ENCODE results near the gene PPP2R5A. TPM values are rescaled to one million over a fixed set of nuclear protein-coding genes. Genes with fewer than 3 reads are reported as not detected.
"Not testable (repeated sequence)": the region's sequence is repeated elsewhere in the genome, so short reads cannot be mapped to it uniquely, and the experiment has no call there.

Gene PPP2R5A
- total RNA-seq, 1 donor from 2014 or later, result 29.8 TPM

DNA sequence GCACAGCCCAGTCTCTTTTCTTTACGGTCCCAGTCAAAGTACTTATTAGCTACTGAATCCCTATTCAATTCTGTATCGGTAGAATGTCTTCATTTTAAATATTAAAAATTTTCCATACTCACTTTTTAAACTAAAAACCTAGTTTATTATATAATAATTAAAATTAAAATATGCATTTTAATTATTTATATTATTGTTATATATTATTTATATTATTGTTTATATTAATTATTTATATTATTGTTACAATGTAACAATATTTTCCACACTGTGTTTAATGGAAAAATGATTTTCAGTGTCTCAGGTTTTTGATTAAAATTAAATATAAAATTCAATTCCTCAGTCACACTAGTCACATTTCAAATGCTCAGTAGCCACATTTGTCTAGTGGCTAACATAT lies 18.2 kb upstream of the PPP2R5A start:
- no peak for DNase-seq (ENCODE audit: low read depth)

- DNase-seq (ENCODE audit: low read depth), result no peak
Observed at GRCh38 chr1:212267460-212267859, 17.8 kb upstream of the PPP2R5A start.

DNA sequence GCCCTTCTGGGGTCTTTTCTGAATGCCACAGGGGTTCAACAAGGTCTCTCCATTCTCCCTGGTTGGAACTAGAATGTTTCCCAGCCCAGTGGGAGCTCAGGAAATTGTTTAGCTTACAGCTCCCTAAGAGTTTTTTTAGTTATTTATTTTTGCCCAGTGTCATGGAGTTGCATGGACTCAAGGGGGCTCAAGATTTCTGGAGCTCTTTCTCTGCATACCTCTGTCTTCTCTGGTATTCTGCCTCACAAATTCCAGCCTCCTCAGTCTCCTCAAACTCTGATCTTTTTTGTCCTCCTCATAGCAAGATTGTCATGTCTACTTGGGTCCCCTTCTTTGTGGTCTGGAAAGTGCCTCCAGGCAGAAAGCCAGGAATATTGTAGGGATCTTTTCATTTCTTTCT lies 15.9 kb upstream of the PPP2R5A start:
- no peak for DNase-seq (ENCODE audit: low read depth)

- DNase-seq (ENCODE audit: low read depth), result no peak
Observed at GRCh38 chr1:212270564-212270963, 14.6 kb upstream of the PPP2R5A start.

- DNase-seq (ENCODE audit: low read depth), result no peak
Observed at GRCh38 chr1:212271234-212271633, 14.0 kb upstream of the PPP2R5A start.

- no peak for DNase-seq (ENCODE audit: low read depth)
Observed at GRCh38 chr1:212271823-212272485, 13.3 kb upstream of the PPP2R5A start.

DNA sequence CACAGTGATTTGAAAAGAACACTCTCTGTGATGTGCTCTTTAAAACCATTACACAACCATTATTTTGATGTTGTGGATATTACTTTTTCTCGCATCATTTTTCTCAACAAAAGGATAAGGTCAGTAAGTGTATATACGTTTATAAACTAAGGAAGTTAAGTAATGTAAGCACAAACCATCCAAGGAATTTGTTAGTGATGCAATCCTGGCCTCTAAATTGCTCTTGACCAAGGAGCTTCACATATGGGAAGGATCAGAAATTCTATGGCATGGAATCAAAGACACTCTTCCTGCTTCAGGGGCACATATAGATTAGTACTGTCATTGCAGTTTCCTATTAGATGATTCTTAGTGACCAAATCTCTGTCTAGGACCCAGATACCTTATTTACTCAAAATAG lies 3.6 kb upstream of the PPP2R5A start:
- DNase-seq (ENCODE audit: low read depth), result no peak

DNA sequence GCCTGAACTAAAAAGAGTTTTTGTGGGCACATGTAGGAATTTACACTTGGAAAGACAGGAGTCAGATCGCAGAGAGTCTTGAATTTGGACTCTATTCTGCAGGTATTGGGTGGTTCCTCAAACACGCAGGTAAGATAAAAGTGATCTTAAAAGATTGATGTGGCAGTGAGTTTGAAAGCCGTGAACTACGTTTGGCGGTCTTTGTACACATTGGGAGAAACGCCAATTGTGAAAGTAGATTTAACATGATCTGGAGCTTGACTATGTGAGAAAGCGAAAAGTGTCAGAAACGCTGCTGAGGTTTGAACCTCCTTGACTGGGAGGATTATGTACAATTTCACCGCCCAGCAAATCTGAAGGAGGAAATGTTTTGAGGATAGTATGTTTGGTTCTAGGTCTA lies 1.5 kb upstream of the PPP2R5A start:
- no peak for DNase-seq (ENCODE audit: low read depth)

- no peak for DNase-seq (ENCODE audit: low read depth)
Observed at GRCh38 chr1:212284332-212284743, 872 bp upstream of the PPP2R5A start.

DNA sequence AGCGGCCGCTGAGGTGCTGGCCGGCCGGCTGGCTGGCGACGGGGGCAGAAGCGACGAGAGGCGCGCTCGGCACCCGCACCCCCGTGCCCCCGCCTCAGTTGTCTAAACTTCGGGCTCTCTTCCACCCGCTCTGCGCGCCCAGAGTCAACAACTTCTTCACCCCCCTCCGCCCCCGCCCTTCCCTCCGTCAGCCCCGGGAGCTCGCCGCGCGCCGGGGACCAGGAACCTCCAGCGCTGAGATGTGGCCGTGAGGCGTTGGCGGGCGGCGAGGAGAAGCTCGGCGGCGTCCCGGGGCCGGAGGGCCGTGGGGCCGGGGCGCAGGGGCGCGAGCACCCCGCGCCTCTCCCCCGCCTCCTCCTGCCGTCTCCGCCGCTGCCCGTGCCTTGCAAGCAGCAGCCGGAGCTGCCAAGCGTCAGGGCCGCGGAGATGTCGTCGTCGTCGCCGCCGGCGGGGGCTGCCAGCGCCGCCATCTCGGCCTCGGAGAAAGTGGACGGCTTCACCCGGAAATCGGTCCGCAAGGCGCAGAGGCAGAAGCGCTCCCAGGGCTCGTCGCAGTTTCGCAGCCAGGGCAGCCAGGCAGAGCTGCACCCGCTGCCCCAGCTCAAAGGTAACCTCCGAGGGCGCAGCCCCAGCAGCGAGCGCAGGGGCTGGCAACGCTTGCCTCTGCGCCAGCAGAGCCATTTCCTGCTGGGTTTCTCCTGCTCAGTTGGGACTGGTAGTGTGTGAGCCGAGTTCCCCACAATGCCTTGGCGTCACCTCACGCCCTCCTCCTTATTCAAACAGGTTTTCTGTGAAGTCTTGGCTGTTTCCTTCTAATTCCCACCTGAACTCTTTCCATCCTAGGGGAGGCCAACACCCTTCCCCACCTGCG lies 710 bp downstream of the PPP2R5A start:
- peak; percentile 57 for DNase-seq (ENCODE audit: low read depth)

- no peak for DNase-seq (ENCODE audit: low read depth)
Observed at GRCh38 chr1:212286556-212287131, 1.4 kb downstream of the PPP2R5A start.

DNA sequence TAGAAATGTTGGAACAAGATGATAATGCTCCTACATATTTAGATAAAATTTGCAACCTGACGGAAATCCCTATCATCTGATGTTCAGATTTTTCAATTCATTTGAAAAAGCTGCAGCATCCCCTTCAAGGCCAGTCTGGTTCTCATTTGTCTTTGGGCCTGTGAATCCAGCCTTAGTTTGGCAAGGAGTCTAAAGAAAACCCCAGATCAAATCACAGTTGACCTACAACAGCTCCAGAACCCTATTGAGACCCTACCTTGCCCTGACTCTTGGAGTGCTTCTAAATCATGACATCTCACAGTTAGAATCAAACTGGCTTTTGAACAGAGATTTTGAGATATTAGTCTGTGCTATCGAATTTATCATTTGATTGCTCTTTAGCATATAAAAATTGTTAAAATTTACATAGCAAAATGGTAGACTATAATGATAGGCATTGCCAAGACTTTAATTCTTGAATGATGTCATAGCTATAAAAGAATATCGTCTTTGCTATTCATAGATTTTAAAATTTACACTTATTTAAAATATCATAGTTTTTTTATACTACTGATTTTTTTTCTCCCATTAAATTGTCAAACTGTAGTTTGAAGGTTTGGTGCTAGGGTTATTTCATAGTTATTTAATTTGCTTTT lies 2.2 kb downstream of the PPP2R5A start:
- DNase-seq (ENCODE audit: low read depth), result no peak

DNA sequence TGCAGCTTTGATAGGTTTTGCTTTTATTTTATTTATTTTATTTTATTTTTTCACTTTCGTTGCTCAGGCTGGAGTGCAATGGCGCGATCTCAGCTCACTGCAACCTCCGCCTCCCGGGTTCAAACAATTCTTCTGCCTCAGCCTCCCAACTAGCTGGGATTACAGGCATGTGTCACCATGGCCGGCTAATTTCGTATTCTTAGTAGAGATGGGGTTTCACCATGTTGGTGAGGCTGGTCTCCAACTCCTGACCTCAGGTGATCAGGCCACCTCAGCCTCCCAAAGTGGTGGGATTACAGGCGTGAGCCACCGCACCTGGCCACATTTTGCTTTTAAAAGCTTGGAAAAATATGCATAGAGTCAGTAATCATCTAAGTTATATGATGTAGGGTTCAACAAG lies 2.8 kb downstream of the PPP2R5A start:
- not testable (repeated sequence) for DNase-seq (ENCODE audit: low read depth)

DNA sequence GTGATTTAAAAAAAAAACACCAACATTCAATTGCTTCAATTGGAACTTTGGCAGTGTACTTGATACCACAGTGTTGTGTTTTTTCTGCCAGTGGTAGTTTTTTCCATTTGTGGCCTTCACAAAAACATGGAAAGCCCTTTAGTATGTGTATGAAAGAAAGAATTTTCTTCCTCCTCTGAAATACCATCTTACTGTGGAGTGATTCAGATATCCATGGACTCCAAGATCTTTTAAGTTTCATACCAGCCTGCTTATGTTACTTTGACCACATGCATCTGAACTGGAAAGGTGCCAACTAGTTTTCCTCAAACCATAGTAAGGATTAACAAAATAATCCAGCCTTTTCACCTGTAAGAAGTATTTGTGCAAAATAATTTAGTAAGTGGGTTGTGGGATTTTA lies 3.4 kb downstream of the PPP2R5A start:
- DNase-seq (ENCODE audit: low read depth), result no peak

DNA sequence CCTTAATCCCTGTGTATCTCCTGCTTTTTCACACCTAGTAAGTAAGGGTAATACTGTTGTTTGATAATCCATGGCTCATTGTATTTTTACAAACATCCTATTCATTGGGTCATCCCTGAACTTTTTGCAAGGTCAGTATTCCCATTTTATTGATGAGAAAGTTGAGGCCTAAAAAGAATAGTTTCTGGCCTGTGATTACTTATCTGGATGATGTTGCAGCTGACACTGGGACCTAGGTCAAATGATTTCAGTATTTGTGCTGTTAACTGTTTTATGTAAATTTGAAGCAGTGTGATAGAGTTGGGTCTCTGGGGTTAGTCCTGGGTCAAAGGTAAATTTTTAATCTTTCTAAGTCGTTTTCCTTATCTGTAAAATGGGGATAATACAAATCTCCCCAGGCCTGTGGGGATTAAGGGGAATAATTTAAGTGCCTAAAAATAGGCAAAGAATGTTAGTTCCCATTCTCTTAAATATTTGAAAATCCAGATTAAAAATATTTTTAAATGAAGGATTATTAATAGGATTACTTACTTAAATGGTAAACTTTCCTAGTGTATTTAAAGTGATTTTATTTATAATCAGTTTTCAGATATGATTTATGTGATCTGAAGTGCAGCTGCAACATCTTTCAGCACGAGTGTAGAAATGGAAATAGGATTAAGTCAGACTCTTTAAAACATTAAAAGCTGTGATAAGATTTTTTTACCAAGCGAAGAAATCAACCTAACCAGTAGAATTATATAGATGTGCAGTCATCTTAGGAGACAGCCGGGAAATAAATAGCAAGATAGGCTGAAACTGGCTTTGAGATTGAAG lies 4.3 kb downstream of the PPP2R5A start:
- no peak for DNase-seq (ENCODE audit: low read depth)

DNA sequence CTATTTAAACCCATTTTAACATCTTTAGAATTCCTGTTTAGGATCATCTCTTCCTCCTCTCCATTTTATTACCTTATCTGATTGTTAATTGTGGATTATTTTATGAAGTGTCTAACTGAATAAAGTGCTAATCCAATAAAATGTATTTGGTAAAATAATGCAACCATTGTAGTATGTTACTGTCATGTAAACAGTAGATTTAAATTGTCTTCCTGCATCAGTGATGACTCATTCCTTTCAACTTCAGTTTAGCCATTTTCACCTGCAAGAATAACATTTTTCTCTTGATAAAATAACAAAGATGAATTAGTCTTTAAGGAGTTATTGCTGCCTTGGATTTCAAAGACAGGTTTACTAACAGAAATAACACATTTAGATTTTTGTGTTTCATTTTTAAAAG lies 5.4 kb downstream of the PPP2R5A start:
- no peak for DNase-seq (ENCODE audit: low read depth)

DNA sequence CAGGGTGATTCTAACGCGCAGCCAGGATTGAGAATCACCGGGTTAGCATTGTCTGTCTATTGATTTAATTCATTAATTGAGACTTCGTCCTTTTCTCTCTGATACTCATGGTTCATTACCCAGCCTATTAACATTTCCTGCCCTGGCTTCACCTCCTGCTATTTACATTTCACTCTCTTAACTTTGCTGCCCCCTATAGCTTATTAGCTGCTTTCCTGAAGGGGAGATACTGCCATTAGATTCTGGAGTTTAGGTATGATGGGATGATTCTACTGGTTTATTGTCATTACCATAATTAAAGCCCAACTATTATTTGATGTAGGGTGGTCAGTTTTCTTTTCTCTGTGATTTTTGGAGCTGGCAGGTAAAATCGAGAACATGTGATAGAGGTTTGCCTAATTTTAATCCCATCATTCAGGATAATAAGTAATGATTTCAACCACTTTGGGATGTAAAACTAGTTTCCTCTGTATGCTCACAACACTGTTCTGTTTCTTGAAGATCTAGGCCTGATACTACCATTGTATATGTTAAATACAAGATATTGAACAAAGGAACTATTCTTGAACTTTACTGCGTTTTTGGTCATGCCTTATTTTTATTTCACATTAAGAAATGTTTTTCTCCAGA lies 6.4 kb downstream of the PPP2R5A start:
- peak; percentile 60 for DNase-seq (ENCODE audit: low read depth)

- no peak for DNase-seq (ENCODE audit: low read depth)
Observed at GRCh38 chr1:212292250-212293105, 7.3 kb downstream of the PPP2R5A start.

DNA sequence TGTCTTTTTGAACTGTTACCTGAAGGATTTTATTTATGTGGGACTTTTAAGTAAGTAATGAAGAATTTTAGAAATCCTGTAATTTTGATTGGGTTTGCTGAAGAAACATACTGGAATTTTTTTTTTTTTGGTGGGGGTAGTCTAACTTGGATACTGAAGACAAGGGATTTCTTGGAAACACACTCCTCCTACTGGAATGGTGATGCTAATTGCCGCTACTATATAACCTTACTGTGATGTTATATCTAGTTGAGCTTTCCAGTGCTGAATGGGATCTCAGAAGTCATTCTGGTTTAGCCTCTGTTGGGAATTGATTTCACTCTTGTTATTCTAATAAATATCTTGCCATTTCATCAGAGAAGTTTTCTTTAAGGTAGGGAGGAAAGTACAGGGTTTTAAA lies 8.4 kb downstream of the PPP2R5A start:
- no peak for DNase-seq (ENCODE audit: low read depth)

DNA sequence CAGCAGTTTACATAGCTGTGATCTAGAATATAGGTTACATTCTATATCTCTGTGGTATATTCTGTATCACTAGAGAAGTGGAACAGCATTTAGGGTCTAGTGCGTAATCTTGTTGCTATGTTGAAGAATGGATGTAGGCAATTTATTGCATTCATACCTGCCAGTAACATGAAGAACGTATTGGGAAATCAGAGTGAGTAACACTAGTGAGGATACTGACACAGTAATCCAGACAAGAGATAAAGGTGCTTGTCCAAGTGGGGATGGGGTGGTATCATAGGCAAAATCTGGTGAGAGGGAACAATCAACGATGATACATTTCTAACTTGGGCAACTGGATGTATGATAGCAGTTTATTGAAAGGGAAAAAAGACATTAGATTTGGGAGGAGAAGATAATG lies 9.8 kb downstream of the PPP2R5A start:
- no peak for DNase-seq (ENCODE audit: low read depth)

Measured in myocyte (in vitro differentiated cells).